ENCODE results near the gene SLBP. TPM values are rescaled to one million over a fixed set of nuclear protein-coding genes. Genes with fewer than 3 reads are reported as not detected.

The SLBP gene
- total RNA-seq, 4 donors from 2014 or later: 36.9 to 59.1 (median 40.8) TPM

GRCh38 chr4:1668488-1668840 is 43.7 kb downstream of the SLBP start:
- Histone ChIP-seq H3K4me3 (no peak overlapping the region), H3K27me3 (no peaks in the 10 kb centered on the region), H3K4me1 (no peaks in the 10 kb centered on the region), H3K36me3 (no peaks in the 10 kb centered on the region), H3K9me3 (no peaks in the 10 kb centered on the region), H3K27ac (no peak overlapping the region)
- WGBS: 72% methylated on average over 7 of the region's 8 CpGs
- DNase-seq (ENCODE audit: low spot score in 2 of 2): no peak
- TF ChIP-seq EP300 (IDR thresholded peaks at IDR 0.05) (no peak), POLR2AphosphoS5 (IDR thresholded peaks at IDR 0.05) (no peak), POLR2A (IDR thresholded peaks at IDR 0.05) (no peak), CTCF (IDR thresholded peaks at IDR 0.05) (no peak)

- no peak for DNase-seq (ENCODE audit: low spot score in 2 of 2)
- Histone ChIP-seq H3K9me3 (no peaks in the 10 kb centered on the region), H3K4me3 (no peak overlapping the region), H3K4me1 (no peaks in the 10 kb centered on the region), H3K27ac (no peak overlapping the region), H3K27me3 (no peaks in the 10 kb centered on the region), H3K36me3 (no peaks in the 10 kb centered on the region)
- WGBS: 74% methylated on average over 15 of the region's 15 CpGs
- TF ChIP-seq POLR2A (IDR thresholded peaks at IDR 0.05): no peak
- no peak for TF ChIP-seq POLR2AphosphoS5 (IDR thresholded peaks at IDR 0.05)
- no peak for TF ChIP-seq EP300 (IDR thresholded peaks at IDR 0.05)
- TF ChIP-seq CTCF (IDR thresholded peaks at IDR 0.05): no peak
These were observed 44.8 kb downstream of the SLBP start for GRCh38 chr4:1667273-1667672.

GRCh38 chr4:1666391-1666790 is 45.7 kb downstream of the SLBP start:
- no peak for TF ChIP-seq POLR2A (IDR thresholded peaks at IDR 0.05)
- no peak for TF ChIP-seq POLR2AphosphoS5 (IDR thresholded peaks at IDR 0.05)
- no peak for TF ChIP-seq EP300 (IDR thresholded peaks at IDR 0.05)
- no peak for TF ChIP-seq CTCF (IDR thresholded peaks at IDR 0.05)
- H3K27me3 ChIP-seq: no peaks in the 10 kb centered on the region
- H3K4me3 ChIP-seq: no peak overlapping the region
- no peak overlapping the region for H3K27ac ChIP-seq
- no peaks in the 10 kb centered on the region for H3K9me3 ChIP-seq
- H3K4me1 ChIP-seq: no peaks in the 10 kb centered on the region
- H3K36me3 ChIP-seq: no peaks in the 10 kb centered on the region
- 48% methylated on average over 12 of the region's 12 CpGs for WGBS
- DNase-seq (ENCODE audit: low spot score in 2 of 2): no peak

GRCh38 chr4:1664141-1664540 is 48.0 kb downstream of the SLBP start:
- 91% methylated on average over 8 of the region's 8 CpGs for WGBS
- H3K4me3 ChIP-seq: no peak overlapping the region

GRCh38 chr4:1663549-1663948 is 48.6 kb downstream of the SLBP start:
- DNase-seq (ENCODE audit: low spot score in 2 of 2): no peak
- H3K4me1 ChIP-seq: no peaks in the 10 kb centered on the region
- no peak overlapping the region for H3K27ac ChIP-seq
- H3K4me3 ChIP-seq: no peak overlapping the region
- no peaks in the 10 kb centered on the region for H3K27me3 ChIP-seq
- no peaks in the 10 kb centered on the region for H3K36me3 ChIP-seq
- H3K9me3 ChIP-seq: no peaks in the 10 kb centered on the region
- TF ChIP-seq POLR2A (IDR thresholded peaks at IDR 0.05): no peak
- no peak for TF ChIP-seq EP300 (IDR thresholded peaks at IDR 0.05)
- TF ChIP-seq POLR2AphosphoS5 (IDR thresholded peaks at IDR 0.05): no peak
- TF ChIP-seq CTCF (IDR thresholded peaks at IDR 0.05): no peak
- 97% methylated on average over 5 of the region's 5 CpGs for WGBS

More at GRCh38 chr4:1664141-1664540, 48.0 kb downstream of the SLBP start:
- no peak for DNase-seq (ENCODE audit: low spot score in 2 of 2)
- Histone ChIP-seq H3K36me3 (no peaks in the 10 kb centered on the region), H3K27ac (no peak overlapping the region), H3K9me3 (no peaks in the 10 kb centered on the region), H3K4me1 (no peaks in the 10 kb centered on the region), H3K27me3 (no peaks in the 10 kb centered on the region)
- no peak for TF ChIP-seq CTCF (IDR thresholded peaks at IDR 0.05)
- no peak for TF ChIP-seq EP300 (IDR thresholded peaks at IDR 0.05)
- TF ChIP-seq POLR2AphosphoS5 (IDR thresholded peaks at IDR 0.05): no peak
- TF ChIP-seq POLR2A (IDR thresholded peaks at IDR 0.05): no peak
